ENCODE measurements around the gene RASD1. TPM values are rescaled to one million over a fixed set of nuclear protein-coding genes. Genes with fewer than 3 reads are reported as not detected.

Gene RASD1
- total RNA-seq, 4 donors from 2014 or later, result 25.5 to 79.9 (median 40.6) TPM

DNA sequence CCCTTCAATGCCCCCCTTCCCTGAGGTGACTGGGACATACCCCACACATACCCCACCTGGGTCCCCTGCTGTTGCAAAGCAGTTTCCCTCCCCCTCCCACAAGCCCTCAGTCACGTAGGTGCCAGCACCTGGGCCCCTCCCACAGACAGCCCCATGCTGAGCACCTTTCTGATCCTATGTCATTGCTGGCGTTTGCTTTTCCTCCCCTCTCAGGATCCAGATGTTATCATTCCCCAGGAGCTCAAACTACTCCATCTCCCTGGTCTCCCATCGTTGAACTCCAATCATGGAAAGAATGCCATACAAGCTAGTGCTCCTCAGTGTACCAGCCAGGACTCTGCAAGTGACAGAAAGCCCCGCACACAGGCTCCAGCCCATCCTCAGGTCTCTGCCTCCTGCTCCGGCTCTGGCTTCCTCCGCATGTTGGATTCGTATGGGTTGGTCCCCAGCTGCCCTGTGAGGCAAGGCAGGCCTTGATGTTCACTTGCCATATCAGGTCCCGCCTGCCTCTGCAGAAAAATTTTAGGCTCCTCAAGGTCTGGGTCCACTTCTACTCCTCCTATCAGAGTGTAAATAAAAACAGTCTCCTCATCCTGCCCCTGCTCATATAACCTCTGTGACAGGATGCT is 50.8 kb downstream of the RASD1 start:
- intact Hi-C loops (cut with DNase I; ENCODE audit: low total_unique reads), result no loop called here

More for the DNA sequence above, 50.8 kb downstream of the RASD1 start:
- DNase-seq (ENCODE audit: low spot score in 2 of 2), result no peak
- no peak overlapping the region for H3K4me3 ChIP-seq (ENCODE audit: low read depth, poor library complexity, severe bottlenecking)
- TF ChIP-seq POLR2A (IDR thresholded peaks at IDR 0.05), result no peak
- TF ChIP-seq, protein P1, sequence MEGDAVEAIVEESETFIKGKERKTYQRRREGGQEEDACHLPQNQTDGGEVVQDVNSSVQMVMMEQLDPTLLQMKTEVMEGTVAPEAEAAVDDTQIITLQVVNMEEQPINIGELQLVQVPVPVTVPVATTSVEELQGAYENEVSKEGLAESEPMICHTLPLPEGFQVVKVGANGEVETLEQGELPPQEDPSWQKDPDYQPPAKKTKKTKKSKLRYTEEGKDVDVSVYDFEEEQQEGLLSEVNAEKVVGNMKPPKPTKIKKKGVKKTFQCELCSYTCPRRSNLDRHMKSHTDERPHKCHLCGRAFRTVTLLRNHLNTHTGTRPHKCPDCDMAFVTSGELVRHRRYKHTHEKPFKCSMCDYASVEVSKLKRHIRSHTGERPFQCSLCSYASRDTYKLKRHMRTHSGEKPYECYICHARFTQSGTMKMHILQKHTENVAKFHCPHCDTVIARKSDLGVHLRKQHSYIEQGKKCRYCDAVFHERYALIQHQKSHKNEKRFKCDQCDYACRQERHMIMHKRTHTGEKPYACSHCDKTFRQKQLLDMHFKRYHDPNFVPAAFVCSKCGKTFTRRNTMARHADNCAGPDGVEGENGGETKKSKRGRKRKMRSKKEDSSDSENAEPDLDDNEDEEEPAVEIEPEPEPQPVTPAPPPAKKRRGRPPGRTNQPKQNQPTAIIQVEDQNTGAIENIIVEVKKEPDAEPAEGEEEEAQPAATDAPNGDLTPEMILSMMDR (IDR thresholded peaks at IDR 0.05), result no peak
- 70% methylated on average over 8 of the region's 8 CpGs for WGBS, 2 donors

Other genes starting within 250 kb of the RASD1 start
- gene COPS3, start 215.1 kb downstream of the RASD1 start, total RNA-seq, result 10 to 100 TPM; 50.8 to 68.0 (median 59.6) TPM
- gene NT5M, start 193.0 kb downstream of the RASD1 start, total RNA-seq, result 1 to 10 TPM in 2 of 4 donors, under 1 TPM in 2; 0.53 to 4.5 (median 1.1) TPM
- gene MED9, start 19.4 kb downstream of the RASD1 start, total RNA-seq, result 10 to 100 TPM; 14.8 to 29.3 (median 24.2) TPM
- 10 to 100 TPM; 29.9 to 47.5 (median 44.3) TPM for gene PEMT, start 95.3 kb upstream of the RASD1 start, total RNA-seq
- 10 to 100 TPM; 19.4 to 38.2 (median 35.3) TPM for gene RAI1, start 185.1 kb upstream of the RASD1 start, total RNA-seq

All from lower leg skin (tissue), 4 donors.